ENCODE results near the gene MDP1.

DNA sequence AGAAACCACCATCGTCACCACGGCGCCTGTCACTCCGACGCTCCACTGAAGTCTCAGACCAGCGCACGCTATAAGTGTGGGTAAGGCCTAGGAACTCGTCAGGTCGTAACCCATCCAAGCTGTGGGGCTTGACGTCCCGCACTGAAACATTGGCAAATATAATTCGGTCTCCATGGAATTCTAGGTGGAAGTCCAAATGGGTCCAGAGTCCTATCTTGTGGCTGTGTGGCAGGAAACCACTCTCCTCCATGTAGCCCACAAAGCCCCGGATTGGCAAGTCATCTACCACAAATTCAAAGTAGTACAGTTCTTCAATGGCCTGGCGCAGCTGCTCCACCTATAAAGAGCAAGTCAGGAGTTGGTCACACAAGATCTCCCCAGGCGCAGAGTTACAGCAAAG, 22.9 kb downstream of the MDP1 start:
- TF ChIP-seq, protein P1, sequence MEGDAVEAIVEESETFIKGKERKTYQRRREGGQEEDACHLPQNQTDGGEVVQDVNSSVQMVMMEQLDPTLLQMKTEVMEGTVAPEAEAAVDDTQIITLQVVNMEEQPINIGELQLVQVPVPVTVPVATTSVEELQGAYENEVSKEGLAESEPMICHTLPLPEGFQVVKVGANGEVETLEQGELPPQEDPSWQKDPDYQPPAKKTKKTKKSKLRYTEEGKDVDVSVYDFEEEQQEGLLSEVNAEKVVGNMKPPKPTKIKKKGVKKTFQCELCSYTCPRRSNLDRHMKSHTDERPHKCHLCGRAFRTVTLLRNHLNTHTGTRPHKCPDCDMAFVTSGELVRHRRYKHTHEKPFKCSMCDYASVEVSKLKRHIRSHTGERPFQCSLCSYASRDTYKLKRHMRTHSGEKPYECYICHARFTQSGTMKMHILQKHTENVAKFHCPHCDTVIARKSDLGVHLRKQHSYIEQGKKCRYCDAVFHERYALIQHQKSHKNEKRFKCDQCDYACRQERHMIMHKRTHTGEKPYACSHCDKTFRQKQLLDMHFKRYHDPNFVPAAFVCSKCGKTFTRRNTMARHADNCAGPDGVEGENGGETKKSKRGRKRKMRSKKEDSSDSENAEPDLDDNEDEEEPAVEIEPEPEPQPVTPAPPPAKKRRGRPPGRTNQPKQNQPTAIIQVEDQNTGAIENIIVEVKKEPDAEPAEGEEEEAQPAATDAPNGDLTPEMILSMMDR (IDR thresholded peaks at IDR 0.05), result no peak
- no peak for TF ChIP-seq POLR2AphosphoS5 (IDR thresholded peaks at IDR 0.05)
- TF ChIP-seq EP300 (IDR thresholded peaks at IDR 0.05), result no peak
- no peak for TF ChIP-seq POLR2A (IDR thresholded peaks at IDR 0.05; ENCODE audit: low read depth)
